Measurements from ENCODE around the gene CCDC142. TPM values are rescaled to one million over a fixed set of nuclear protein-coding genes. Genes with fewer than 3 reads are reported as not detected.

Gene CCDC142
- polyA plus RNA-seq, 1 donor from 2014 or later, result 21.6 TPM

- no peaks in the 10 kb centered on the region for H3K36me3 ChIP-seq (ENCODE audit: insufficient read depth, low read length)
- peak within 1 kb of the TSS; percentile 40 for H2AFZ ChIP-seq (ENCODE audit: low read depth, low read length)
- H3F3A ChIP-seq (ENCODE audit: insufficient read depth, low read length, poor library complexity, severe bottlenecking), result no peaks in the 10 kb centered on the region
- H3K9me3 ChIP-seq (ENCODE audit: low read length), result no peaks in the 10 kb centered on the region
- no peaks in the 10 kb centered on the region for H3K9me2 ChIP-seq (ENCODE audit: insufficient read depth, low read length)
- H4K20me1 ChIP-seq (ENCODE audit: insufficient read depth), result no peaks in the 10 kb centered on the region
- H3K4me3 ChIP-seq (ENCODE audit: low read length), result peak within 1 kb of the TSS; percentile 73
- TF ChIP-seq CTCF (IDR thresholded peaks at IDR 0.05; ENCODE audit: poor library complexity, severe bottlenecking) (no peak), EP300 (conservative IDR thresholded peaks at IDR 0.05; ENCODE audit: poor library complexity, severe bottlenecking) (peak; percentile 32), SMC3 (conservative IDR thresholded peaks at IDR 0.05; ENCODE audit: poor library complexity) (peak; percentile 49), EZH2 (IDR thresholded peaks at IDR 0.05; ENCODE audit: borderline replicate concordance, insufficient read depth, low read length, poor library complexity, severe bottlenecking) (no peak), POLR2AphosphoS5 (IDR thresholded peaks at IDR 0.05) (peak; percentile 69), MXI1 (conservative IDR thresholded peaks at IDR 0.05; ENCODE audit: poor library complexity, severe bottlenecking) (peak; percentile 79), TAF1 (IDR thresholded peaks at IDR 0.05; ENCODE audit: low read depth) (peak; percentile 72), REST (IDR thresholded peaks at IDR 0.05; ENCODE audit: borderline replicate concordance) (peak; percentile 68), RAD21 (conservative IDR thresholded peaks at IDR 0.05) (peak; percentile 30)
- H3K27me3 ChIP-seq (ENCODE audit: insufficient read depth, low read depth, low read length), result no peaks in the 10 kb centered on the region
- peaks cover 14% of the 10 kb centered on the region for H3K79me2 ChIP-seq (replicated peaks; ENCODE audit: insufficient read depth, low read length)
- peak within 1 kb of the TSS; percentile 78 for H3K9ac ChIP-seq (ENCODE audit: low read length)
- H3K4me2 ChIP-seq (ENCODE audit: low read length), result peak within 1 kb of the TSS; percentile 86
- H3K27ac ChIP-seq (ENCODE audit: low read length), result peak within 1 kb of the TSS; percentile 75
These were observed 46.8 kb upstream of the CCDC142 start, which contains the start of the genes AUP1 and HTRA2 for GRCh38 chr2:74529357-74530238. Gene AUP1 (minus strand): TSS chr2:74529706. CDS start chr2:74529629, 77 bp downstream. Gene HTRA2 (plus strand): TSS chr2:74529933. CDS start chr2:74530007, 74 bp downstream.

- no peak for TF ChIP-seq MXI1 (conservative IDR thresholded peaks at IDR 0.05; ENCODE audit: poor library complexity, severe bottlenecking)
- TF ChIP-seq EP300 (conservative IDR thresholded peaks at IDR 0.05; ENCODE audit: poor library complexity, severe bottlenecking), result no peak
- no peak for TF ChIP-seq TAF1 (IDR thresholded peaks at IDR 0.05; ENCODE audit: low read depth)
- TF ChIP-seq REST (IDR thresholded peaks at IDR 0.05; ENCODE audit: borderline replicate concordance), result no peak
- no peak for TF ChIP-seq EZH2 (IDR thresholded peaks at IDR 0.05; ENCODE audit: borderline replicate concordance, insufficient read depth, low read length, poor library complexity, severe bottlenecking)
- TF ChIP-seq RAD21 (conservative IDR thresholded peaks at IDR 0.05), result no peak
- no peak for TF ChIP-seq POLR2AphosphoS5 (IDR thresholded peaks at IDR 0.05)
- no peak for TF ChIP-seq CTCF (IDR thresholded peaks at IDR 0.05; ENCODE audit: poor library complexity, severe bottlenecking)
- TF ChIP-seq SMC3 (conservative IDR thresholded peaks at IDR 0.05; ENCODE audit: poor library complexity), result no peak
- Histone ChIP-seq H3K36me3 (ENCODE audit: insufficient read depth, low read length) (no peaks in the 10 kb centered on the region), H2AFZ (ENCODE audit: low read depth, low read length) (peak overlapping the region; percentile 40), H4K20me1 (ENCODE audit: insufficient read depth) (no peaks in the 10 kb centered on the region), H3K4me2 (ENCODE audit: low read length) (peak overlapping the region; percentile 79), H3K27me3 (ENCODE audit: insufficient read depth, low read depth, low read length) (no peaks in the 10 kb centered on the region), H3K9ac (ENCODE audit: low read length) (peak overlapping the region; percentile 78), H3K27ac (ENCODE audit: low read length) (peak overlapping the region; percentile 75), H3F3A (ENCODE audit: insufficient read depth, low read length, poor library complexity, severe bottlenecking) (no peaks in the 10 kb centered on the region), H3K4me3 (ENCODE audit: low read length) (peak overlapping the region; percentile 73), H3K79me2 (replicated peaks; ENCODE audit: insufficient read depth, low read length) (peaks cover 14% of the 10 kb centered on the region), H3K9me2 (ENCODE audit: insufficient read depth, low read length) (no peaks in the 10 kb centered on the region), H3K9me3 (ENCODE audit: low read length) (no peaks in the 10 kb centered on the region)
These were observed 46.0 kb upstream of the CCDC142 start for GRCh38 chr2:74528600-74529356.
